Uterus (tissue), 4 donors: ENCODE results near the gene IFNA16. TPM values are rescaled to one million over a fixed set of nuclear protein-coding genes. Genes with fewer than 3 reads are reported as not detected.
"Not testable (repeated sequence)": the region's sequence is repeated elsewhere in the genome, so short reads cannot be mapped to it uniquely, and the experiment has no call there.

Experiments used
- DNase-seq, 2 donors: peaks; one replicate each; pipeline ENCODE4 v3.0.0-alpha.2; 2019 to 2020
- H3K27ac ChIP-seq, 2 donors: fragments of 200-600 bp; sonication (generic); 1 replicate in 1 of 2; 2 replicates in 1 of 2; pipeline ENCODE4 v1.5.1; 2016 to 2018
- H3K27me3 ChIP-seq, 2 donors: fragments of 200-600 bp; sonication (generic); one replicate each; pipeline ENCODE4 v1.5.1; 2018 to 2019; ENCODE audit warnings: control low read depth in 1 of 2
- H3K36me3 ChIP-seq, 2 donors: fragments of 200-600 bp; sonication (generic); one replicate each; pipeline ENCODE4 v1.5.1; 2019; ENCODE audit warnings: control low read depth in 1 of 2
- H3K4me1 ChIP-seq, 2 donors: fragments of 200-600 bp; sonication (generic); one replicate each; pipeline ENCODE4 v1.5.1; 2018 to 2019; ENCODE audit warnings: control low read depth in 1 of 2
- H3K4me3 ChIP-seq, 2 donors: fragments of 200-600 bp; sonication (generic); 1 replicate in 1 of 2; 2 replicates in 1 of 2; pipeline ENCODE4 v1.5.1; 2018 to 2019; ENCODE audit warnings: mild to moderate bottlenecking in 1 of 2
- H3K9me3 ChIP-seq, 2 donors: fragments of 200-600 bp; sonication (generic); one replicate each; pipeline ENCODE4 v1.5.1; 2019; ENCODE audit warnings: control low read depth in 1 of 2
- CTCF ChIP-seq, 4 experiments: fragments of 200-600 bp in 2 of 4; fragments of 450-650 bp in 2 of 4; sonication (generic) in 2 of 4; IDR thresholded peaks; one replicate each; pipeline ENCODE4 v1.5.1; 2016 to 2019; ENCODE audit warnings: antibody characterized with exemption in 4 of 4, mild to moderate bottlenecking in 2 of 4, moderate library complexity in 1 of 4
- POLR2A ChIP-seq, 2 donors: fragments of 450-650 bp; IDR thresholded peaks; one replicate each; pipeline ENCODE4 v1.6.1; 2016; ENCODE audit warnings: antibody characterized with exemption in 2 of 2, mild to moderate bottlenecking in 1 of 2, moderate library complexity in 1 of 2
- intact Hi-C: fragments of 100-400 bp; cut with DNase I; formaldehyde crosslinking; loops from one replicate; pipeline ENCODE4 v1.15.1; 2023; ENCODE audit warnings: low total_unique reads
- total RNA-seq, 4 donors: library from RNA; depleted of rRNA in 3 of 4; stranded (reverse); fragments of >200 nt in 3 of 4; gene quantifications; one replicate each; pipeline versions ENCODE4 v1.1.0 to v1.2.4, GENCODE V29; 2014 to 2023
- donor health status: DM: yes; HTN: yes; CAD: no.

Gene IFNA16
- not detected for total RNA-seq

GRCh38 chr9:21217211-21217610 lies at the start of gene IFNA16:
Gene IFNA16 (minus strand): TSS chr9:21217311. CDS start chr9:21217305, 6 bp downstream.
- DNase-seq, H3K4me1 ChIP-seq, intact Hi-C loops, H3K4me3 ChIP-seq, H3K27me3 ChIP-seq, H3K9me3 ChIP-seq, H3K27ac ChIP-seq, H3K36me3 ChIP-seq: not testable (repeated sequence)

- intact Hi-C loops: no loop called here
- no peak for DNase-seq
Measured at GRCh38 chr9:21265421-21266189, 48.5 kb upstream of the IFNA16 start.

GRCh38 chr9:21255538-21256212 lies 38.6 kb upstream of the IFNA16 start:
- DNase-seq: no peak
- H3K4me1 ChIP-seq: no peaks in the 10 kb centered on the region
- no peaks in the 10 kb centered on the region for H3K36me3 ChIP-seq
- intact Hi-C loops: no loop called here
- no peaks in the 10 kb centered on the region for H3K9me3 ChIP-seq
- H3K4me3 ChIP-seq: no peak overlapping the region
- no peak overlapping the region for H3K27ac ChIP-seq
- H3K27me3 ChIP-seq: no peaks in the 10 kb centered on the region
- no peak for TF ChIP-seq CTCF (IDR thresholded peaks at IDR 0.05)
- TF ChIP-seq POLR2A (IDR thresholded peaks at IDR 0.05): no peak

More at GRCh38 chr9:21265421-21266189, 48.5 kb upstream of the IFNA16 start:
- no peaks in the 10 kb centered on the region for H3K36me3 ChIP-seq
- no peaks in the 10 kb centered on the region for H3K9me3 ChIP-seq
- H3K27ac ChIP-seq: no peak overlapping the region
- H3K4me1 ChIP-seq: no peaks in the 10 kb centered on the region
- no peaks in the 10 kb centered on the region for H3K27me3 ChIP-seq
- TF ChIP-seq POLR2A (IDR thresholded peaks at IDR 0.05) (no peak), CTCF (IDR thresholded peaks at IDR 0.05) (no peak)
- no peak overlapping the region for H3K4me3 ChIP-seq

GRCh38 chr9:21252721-21253547 lies 35.8 kb upstream of the IFNA16 start:
- peaks cover 0 to 3% of the 10 kb centered on the region in 2 donors for H3K27me3 ChIP-seq
- no peak for TF ChIP-seq POLR2A (IDR thresholded peaks at IDR 0.05)
- no peak for TF ChIP-seq CTCF (IDR thresholded peaks at IDR 0.05)
- no peaks in the 10 kb centered on the region for H3K9me3 ChIP-seq
- H3K4me1 ChIP-seq: no peaks in the 10 kb centered on the region
- H3K4me3 ChIP-seq: no peak overlapping the region
- intact Hi-C loops: no loop called here
- H3K27ac ChIP-seq: no peak overlapping the region
- H3K36me3 ChIP-seq: no peaks in the 10 kb centered on the region
- no peak for DNase-seq

GRCh38 chr9:21251638-21252037 lies 34.5 kb upstream of the IFNA16 start:
- no peak overlapping the region for H3K27ac ChIP-seq
- peaks cover 0 to 3% of the 10 kb centered on the region in 2 donors for H3K27me3 ChIP-seq
- no peak for DNase-seq
- intact Hi-C loops: no loop called here
- no peak for TF ChIP-seq POLR2A (IDR thresholded peaks at IDR 0.05)
- TF ChIP-seq CTCF (IDR thresholded peaks at IDR 0.05): no peak
- H3K4me1 ChIP-seq: no peaks in the 10 kb centered on the region
- H3K9me3 ChIP-seq: no peaks in the 10 kb centered on the region
- no peaks in the 10 kb centered on the region for H3K36me3 ChIP-seq
- H3K4me3 ChIP-seq: no peak overlapping the region
